ENCODE results near the gene KLF11.

DNA sequence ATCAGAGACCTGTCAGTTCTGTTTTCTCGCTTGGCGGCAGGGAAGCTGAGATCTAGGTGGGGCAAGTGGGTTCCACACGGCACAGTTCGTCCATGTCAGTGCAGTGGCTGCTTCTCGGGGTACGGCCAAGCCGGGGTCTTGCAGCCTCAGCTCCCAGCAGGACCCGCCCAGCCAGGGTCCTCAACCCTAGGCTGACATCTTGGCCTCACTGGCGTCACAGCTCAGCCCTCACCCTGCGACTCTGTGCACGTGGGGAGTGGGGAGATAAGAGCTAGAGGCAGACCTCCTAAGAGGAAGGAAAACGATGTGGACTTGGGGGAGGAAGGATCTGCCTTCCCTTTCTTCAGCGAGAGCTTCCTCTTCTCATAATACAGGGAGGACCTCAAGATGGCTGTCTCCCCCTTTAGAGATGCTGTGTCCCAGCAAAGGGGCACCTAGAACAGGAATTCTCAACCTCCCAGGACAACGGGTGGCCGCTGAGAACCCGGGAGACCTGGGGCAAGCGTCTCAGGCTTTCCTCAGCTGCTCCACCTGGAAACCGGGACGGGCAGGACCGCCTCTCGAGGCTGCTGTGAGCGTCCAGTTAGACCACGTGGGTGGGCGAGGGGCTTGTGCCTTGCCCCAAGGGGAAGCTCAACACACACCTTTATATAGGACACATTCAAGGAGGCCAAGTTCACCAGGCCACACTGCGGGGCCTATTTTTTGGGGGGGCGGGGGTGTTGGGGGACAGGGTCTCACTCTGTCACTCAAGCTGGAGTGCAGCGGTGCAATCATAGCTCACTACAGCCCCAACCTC is 23.5 kb upstream of the KLF11 start:
- TF ChIP-seq, protein P1, sequence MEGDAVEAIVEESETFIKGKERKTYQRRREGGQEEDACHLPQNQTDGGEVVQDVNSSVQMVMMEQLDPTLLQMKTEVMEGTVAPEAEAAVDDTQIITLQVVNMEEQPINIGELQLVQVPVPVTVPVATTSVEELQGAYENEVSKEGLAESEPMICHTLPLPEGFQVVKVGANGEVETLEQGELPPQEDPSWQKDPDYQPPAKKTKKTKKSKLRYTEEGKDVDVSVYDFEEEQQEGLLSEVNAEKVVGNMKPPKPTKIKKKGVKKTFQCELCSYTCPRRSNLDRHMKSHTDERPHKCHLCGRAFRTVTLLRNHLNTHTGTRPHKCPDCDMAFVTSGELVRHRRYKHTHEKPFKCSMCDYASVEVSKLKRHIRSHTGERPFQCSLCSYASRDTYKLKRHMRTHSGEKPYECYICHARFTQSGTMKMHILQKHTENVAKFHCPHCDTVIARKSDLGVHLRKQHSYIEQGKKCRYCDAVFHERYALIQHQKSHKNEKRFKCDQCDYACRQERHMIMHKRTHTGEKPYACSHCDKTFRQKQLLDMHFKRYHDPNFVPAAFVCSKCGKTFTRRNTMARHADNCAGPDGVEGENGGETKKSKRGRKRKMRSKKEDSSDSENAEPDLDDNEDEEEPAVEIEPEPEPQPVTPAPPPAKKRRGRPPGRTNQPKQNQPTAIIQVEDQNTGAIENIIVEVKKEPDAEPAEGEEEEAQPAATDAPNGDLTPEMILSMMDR (IDR thresholded peaks at IDR 0.05), result no peak
- no peak for TF ChIP-seq POLR2A (IDR thresholded peaks at IDR 0.05)
